Activated naive CD8-positive, alpha-beta T cell treated with anti-CD3 and anti-CD28 coated beads, Interleukin-2, amount 10 ng/mL, durations not matched to agents 7 days and 5 days (primary cell): Measurements from ENCODE around the gene KDM4C. TPM values are rescaled to one million over a fixed set of nuclear protein-coding genes. Genes with fewer than 3 reads are reported as not detected.

Experiments used
- ATAC-seq: fragments of 150-1000 bp; cut with Tn5 transposase; one replicate; pipeline ENCODE4 v1.10.0; 2021; ENCODE audit warnings: low read depth, moderate library complexity
- POLR2A ChIA-PET: fragments of 350-600 bp; sonication (Branson Sonifier 250); formaldehyde crosslinking; loops from one replicate; lab custom pipeline; 2021; ENCODE audit warnings: antibody characterized with exemption; lab: Charles Lee
- DNase-seq: peaks from one replicate; pipeline ENCODE4 v3.0.0; 2021
- H3K27ac Mint-ChIP-seq: one replicate; pipeline ENCODE4 v1.8.0; 2022; ENCODE audit warnings: mild to moderate bottlenecking, mixed read lengths
- H3K27me3 Mint-ChIP-seq: one replicate; pipeline ENCODE4 v1.8.0; 2022; ENCODE audit warnings: mild to moderate bottlenecking, moderate library complexity, mixed read lengths
- H3K36me3 Mint-ChIP-seq: one replicate; pipeline ENCODE4 v1.8.0; 2021; ENCODE audit warnings: mild to moderate bottlenecking, mixed read lengths
- H3K4me1 Mint-ChIP-seq: one replicate; pipeline ENCODE4 v1.8.0; 2021; ENCODE audit warnings: mixed read lengths
- H3K4me3 Mint-ChIP-seq: one replicate; pipeline ENCODE4 v1.8.0; 2022; ENCODE audit warnings: mild to moderate bottlenecking, moderate library complexity, mixed read lengths
- H3K9me3 Mint-ChIP-seq: one replicate; pipeline ENCODE4 v1.8.0; 2021; ENCODE audit warnings: mixed read lengths
- total RNA-seq, 2 experiments: library from RNA; stranded (reverse); gene quantifications; one replicate each; pipeline ENCODE4 v1.2.3, GENCODE V29; 2021

The KDM4C gene
- total RNA-seq, 2 experiments from 2014 or later: 75.2 to 77.1 TPM

DNA sequence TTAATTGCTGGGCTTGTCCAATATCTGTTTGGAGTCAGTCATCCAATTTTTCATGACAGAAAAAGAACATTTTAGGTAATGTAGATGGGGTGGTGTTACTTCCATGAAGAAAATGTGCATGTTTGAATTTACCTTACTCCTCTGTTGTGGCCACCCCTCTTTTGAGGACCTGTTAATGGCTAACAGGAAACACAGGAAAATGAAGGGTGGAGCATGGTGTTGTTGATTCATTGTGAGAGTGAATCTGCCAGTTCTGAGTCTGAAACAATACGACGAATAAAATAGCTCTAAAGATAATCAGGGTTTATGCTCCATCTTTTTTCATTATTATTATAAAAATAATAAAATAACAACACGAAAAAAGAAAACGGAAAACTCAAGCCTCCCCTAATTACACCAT lies 335.3 kb downstream of the KDM4C start:
- H3K27me3 Mint-ChIP-seq: no peaks in the 10 kb centered on the region
- peaks cover 24% of the 10 kb centered on the region for H3K36me3 Mint-ChIP-seq
- H3K4me1 Mint-ChIP-seq: peaks cover 1% of the 10 kb centered on the region
- DNase-seq (no peak), ATAC-seq (no peak)
- H3K9me3 Mint-ChIP-seq: no peaks in the 10 kb centered on the region
- POLR2A ChIA-PET: no interaction called here
- H3K27ac Mint-ChIP-seq: no peak overlapping the region
- H3K4me3 Mint-ChIP-seq: no peak overlapping the region

DNA sequence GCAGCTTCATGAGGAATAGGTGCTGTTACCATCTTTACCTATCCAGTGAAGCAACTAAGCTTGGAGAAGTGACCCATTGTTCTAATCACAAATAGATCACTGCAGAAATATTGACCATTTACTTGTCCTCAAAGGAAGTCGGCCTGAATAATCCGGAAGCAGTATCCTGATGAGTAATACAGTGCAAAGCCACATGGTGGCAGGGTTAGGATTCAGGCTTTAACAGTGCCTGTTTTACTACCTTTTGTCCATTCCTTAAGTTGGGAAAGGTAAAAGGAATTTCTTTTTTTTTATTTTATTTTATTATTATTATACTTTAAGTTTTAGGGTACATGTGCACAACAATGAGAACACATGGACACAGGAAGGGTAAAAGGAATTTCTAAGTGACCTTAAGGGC lies 336.3 kb downstream of the KDM4C start:
- DNase-seq (no peak), ATAC-seq (no peak)
- POLR2A ChIA-PET: no interaction called here
- H3K36me3 Mint-ChIP-seq: peaks cover 33% of the 10 kb centered on the region
- H3K9me3 Mint-ChIP-seq: peaks cover 2% of the 10 kb centered on the region
- no peak overlapping the region for H3K27ac Mint-ChIP-seq
- no peak overlapping the region for H3K4me3 Mint-ChIP-seq
- peaks cover 1% of the 10 kb centered on the region for H3K4me1 Mint-ChIP-seq
- H3K27me3 Mint-ChIP-seq: no peaks in the 10 kb centered on the region

DNA sequence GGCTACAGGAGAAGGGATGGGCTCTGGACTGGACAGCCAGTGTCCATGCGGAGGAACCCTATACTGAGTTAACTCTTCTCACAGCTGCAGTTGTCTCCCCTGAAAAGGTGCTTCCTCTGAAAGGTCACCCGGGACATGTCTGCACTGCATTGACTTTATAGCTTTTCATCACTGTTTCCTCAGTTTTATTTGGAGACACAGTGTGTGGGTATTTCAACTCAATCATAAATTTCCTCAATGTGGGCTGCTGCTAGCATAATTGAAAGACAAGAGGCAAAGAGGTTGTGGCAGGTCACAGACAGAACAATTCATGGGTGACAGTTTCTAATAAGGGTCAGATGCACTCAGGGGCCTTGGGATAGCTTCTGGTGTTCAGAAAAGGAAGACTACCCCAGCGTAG lies 336.8 kb downstream of the KDM4C start:
- no peak for DNase-seq
- no peak overlapping the region for H3K4me3 Mint-ChIP-seq
- no peaks in the 10 kb centered on the region for H3K4me1 Mint-ChIP-seq
- POLR2A ChIA-PET: no interaction called here
- no peak for ATAC-seq
- H3K27ac Mint-ChIP-seq: no peak overlapping the region
- peaks cover 2% of the 10 kb centered on the region for H3K9me3 Mint-ChIP-seq
- H3K36me3 Mint-ChIP-seq: peaks cover 36% of the 10 kb centered on the region
- no peaks in the 10 kb centered on the region for H3K27me3 Mint-ChIP-seq

DNA sequence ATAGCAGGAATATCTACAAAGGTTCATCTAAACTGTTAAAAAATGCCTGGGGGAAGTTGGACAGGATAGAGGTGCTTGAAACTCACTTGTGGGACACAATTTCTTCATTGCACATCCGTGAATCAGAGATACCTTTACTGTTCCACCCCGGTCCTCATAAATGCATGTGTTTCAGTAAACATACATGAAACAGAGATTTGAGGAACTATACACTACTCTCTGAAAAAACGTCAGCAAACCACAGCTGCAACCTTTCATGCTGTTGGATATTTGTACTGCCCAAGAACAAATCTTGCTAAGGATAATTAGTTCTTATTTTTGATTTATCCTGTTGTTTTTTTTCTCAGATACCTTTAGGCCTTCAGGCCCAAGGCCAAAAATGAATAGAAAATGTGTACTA lies 337.3 kb downstream of the KDM4C start:
- H3K36me3 Mint-ChIP-seq: peaks cover 37% of the 10 kb centered on the region
- POLR2A ChIA-PET: no interaction called here
- no peaks in the 10 kb centered on the region for H3K4me1 Mint-ChIP-seq
- ATAC-seq (no peak), DNase-seq (no peak)
- no peak overlapping the region for H3K4me3 Mint-ChIP-seq
- no peak overlapping the region for H3K27ac Mint-ChIP-seq
- no peaks in the 10 kb centered on the region for H3K27me3 Mint-ChIP-seq
- H3K9me3 Mint-ChIP-seq: peaks cover 2% of the 10 kb centered on the region

DNA sequence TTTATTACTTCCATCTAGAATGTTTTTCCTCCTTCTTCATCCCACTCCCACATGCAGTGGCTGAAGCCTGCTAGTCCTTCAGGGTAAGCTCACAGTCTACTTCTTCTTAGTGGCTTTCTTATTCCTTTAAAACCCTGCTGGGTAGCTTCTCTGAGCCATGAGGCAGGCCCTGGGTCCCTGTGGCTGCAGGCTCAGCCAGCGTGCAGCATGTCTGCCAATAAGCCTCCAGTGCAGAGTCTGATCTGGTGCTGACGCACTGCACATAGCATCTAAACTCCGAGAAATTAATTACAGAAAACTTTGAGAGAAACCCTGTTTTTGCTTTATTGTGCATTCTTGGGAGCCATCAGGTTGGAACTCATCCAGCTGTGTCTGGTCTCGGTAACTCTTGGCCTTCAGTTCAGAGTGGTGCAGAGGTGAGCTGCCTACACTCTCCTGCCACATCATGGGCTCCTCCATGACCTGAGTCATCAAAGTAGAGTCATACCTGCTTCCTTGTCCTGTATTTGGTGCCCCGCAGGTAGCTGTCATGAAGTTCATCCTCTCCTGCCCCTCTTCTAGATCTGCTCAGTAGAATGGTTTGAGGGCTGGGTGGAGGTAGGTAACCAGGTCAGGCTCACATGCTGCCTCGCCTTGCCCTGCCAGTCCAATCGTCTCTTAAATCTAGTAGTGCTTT lies 339.4 kb downstream of the KDM4C start:
- no peak for DNase-seq
- ATAC-seq: no peak
- Mint-ChIP-seq H3K9me3 (peaks cover 2% of the 10 kb centered on the region), H3K36me3 (peaks cover 41% of the 10 kb centered on the region), H3K4me3 (no peak overlapping the region), H3K4me1 (no peaks in the 10 kb centered on the region), H3K27ac (no peak overlapping the region), H3K27me3 (no peaks in the 10 kb centered on the region)
- POLR2A ChIA-PET: no interaction called here

DNA sequence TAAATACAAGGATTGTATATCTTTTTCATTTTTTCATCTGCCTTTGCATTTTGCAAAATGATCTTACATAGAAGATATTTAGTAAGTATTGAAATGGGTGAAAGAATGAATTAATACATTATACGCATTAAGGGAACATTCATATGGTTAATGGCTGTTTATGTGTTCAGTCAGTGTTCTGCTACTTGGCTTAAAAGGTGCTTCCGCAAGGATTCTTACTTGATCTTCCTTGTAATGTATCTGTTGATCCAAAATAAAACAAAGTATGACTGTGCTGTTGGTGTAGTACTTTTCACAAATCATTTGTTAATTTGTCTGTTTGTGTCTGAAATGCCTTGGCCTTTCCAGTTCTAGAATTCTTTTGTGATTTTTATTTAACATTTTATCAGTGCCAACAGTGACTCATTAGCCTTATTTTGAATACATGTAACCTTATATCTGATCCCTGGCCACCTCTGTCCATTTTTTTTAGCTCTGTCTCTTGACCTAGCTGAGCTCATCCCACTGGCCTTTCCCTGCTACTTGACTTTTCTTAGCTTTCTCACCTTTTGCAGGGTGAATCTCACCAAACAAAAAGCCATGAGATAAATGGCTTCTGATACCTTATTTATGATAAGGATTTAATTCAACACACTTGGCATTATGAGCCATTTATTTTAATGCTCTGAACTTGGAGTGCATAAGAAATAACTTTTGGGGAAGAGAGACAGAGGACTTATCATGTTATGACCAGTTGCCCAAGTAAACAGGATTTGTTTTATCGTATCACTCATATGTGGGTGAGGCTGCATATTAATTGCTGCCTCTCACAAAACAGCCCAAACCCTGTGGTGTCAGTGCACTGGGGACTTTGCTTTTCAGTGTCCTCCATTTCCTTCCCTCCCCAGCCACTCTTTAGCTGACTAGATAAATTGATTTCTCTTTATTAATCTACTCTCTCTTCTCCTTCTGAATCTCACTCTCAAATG lies 340.3 kb downstream of the KDM4C start:
- DNase-seq: no peak
- Mint-ChIP-seq H3K27me3 (no peaks in the 10 kb centered on the region), H3K27ac (no peak overlapping the region), H3K4me1 (no peaks in the 10 kb centered on the region), H3K4me3 (no peak overlapping the region), H3K9me3 (peaks cover 2% of the 10 kb centered on the region), H3K36me3 (peaks cover 48% of the 10 kb centered on the region)
- POLR2A ChIA-PET: no interaction called here
- no peak for ATAC-seq

DNA sequence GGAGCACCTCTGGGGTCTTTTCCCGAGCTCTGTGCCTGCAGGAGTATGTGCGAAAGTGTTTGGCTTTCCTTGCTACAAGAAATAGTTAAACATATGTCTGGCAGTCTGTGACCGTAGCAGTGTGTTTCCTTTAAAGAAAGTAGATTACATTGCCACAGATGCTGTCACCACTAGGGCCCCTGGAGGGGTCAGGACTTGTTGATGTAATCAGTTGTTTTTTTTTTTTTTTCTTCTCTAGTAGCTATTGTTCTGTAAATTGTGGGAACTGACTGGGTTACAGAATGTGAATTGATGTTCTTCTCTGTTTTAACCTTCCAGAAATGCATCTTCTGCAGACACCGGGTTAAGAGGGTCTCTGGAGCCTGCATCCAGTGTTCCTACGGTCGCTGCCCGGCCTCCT lies 345.6 kb downstream of the KDM4C start:
- DNase-seq (no peak), ATAC-seq (no peak)
- no peak overlapping the region for H3K27ac Mint-ChIP-seq
- no peak overlapping the region for H3K4me3 Mint-ChIP-seq
- POLR2A ChIA-PET: no interaction called here
- peaks cover 2% of the 10 kb centered on the region for H3K9me3 Mint-ChIP-seq
- peaks cover 59% of the 10 kb centered on the region for H3K36me3 Mint-ChIP-seq
- no peaks in the 10 kb centered on the region for H3K4me1 Mint-ChIP-seq
- H3K27me3 Mint-ChIP-seq: no peaks in the 10 kb centered on the region

DNA sequence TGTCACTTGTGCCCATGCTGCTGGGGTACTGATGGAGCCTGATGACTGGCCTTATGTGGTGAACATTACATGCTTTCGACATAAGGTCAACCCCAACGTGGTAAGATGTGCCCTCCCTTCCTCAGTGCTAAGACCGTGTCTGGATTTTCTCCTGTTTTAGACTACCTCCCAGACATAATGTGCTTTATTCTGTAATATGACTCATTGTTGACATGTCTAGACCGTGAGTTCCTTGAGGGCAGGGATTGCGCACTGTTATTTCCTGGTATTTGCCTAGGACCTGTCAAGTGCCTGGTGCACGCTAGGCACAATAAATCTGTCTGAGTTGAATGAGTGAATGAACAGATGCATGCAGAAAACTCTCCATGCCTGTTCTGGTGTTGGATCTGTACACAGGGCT lies 346.0 kb downstream of the KDM4C start:
- Mint-ChIP-seq H3K4me1 (no peaks in the 10 kb centered on the region), H3K9me3 (no peaks in the 10 kb centered on the region), H3K36me3 (peaks cover 56% of the 10 kb centered on the region), H3K27me3 (no peaks in the 10 kb centered on the region), H3K4me3 (no peak overlapping the region), H3K27ac (no peak overlapping the region)
- no peak for DNase-seq
- POLR2A ChIA-PET: no interaction called here
- no peak for ATAC-seq

DNA sequence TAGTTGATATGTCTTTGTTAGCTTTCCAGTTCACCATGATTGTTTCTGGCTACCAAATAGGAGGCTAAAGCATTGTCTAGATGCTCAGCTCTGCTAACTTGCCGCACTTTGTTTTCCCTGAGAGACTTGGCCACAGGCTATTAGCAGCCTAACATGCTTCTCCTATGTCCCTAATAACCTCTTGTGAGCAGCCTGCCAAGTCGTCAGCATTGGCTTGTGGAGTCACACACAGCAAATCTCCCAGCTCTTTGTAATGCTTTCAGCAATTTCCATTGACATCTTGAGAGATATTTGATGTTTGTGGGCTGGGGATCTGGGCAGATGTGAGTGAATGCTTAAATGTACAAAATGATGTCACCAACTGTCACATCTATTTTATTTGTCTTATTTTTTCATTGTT lies 346.9 kb downstream of the KDM4C start:
- no peaks in the 10 kb centered on the region for H3K27me3 Mint-ChIP-seq
- ATAC-seq: no peak
- no peak overlapping the region for H3K27ac Mint-ChIP-seq
- H3K9me3 Mint-ChIP-seq: no peaks in the 10 kb centered on the region
- H3K4me3 Mint-ChIP-seq: no peak overlapping the region
- H3K4me1 Mint-ChIP-seq: no peaks in the 10 kb centered on the region
- DNase-seq: no peak
- POLR2A ChIA-PET: interaction anchor here (0.6 kb wide), 1 partner anchor 19 kb away, joined by 3 read pairs; no protein-coding TSS in a partner anchor
- H3K36me3 Mint-ChIP-seq: peaks cover 51% of the 10 kb centered on the region

DNA sequence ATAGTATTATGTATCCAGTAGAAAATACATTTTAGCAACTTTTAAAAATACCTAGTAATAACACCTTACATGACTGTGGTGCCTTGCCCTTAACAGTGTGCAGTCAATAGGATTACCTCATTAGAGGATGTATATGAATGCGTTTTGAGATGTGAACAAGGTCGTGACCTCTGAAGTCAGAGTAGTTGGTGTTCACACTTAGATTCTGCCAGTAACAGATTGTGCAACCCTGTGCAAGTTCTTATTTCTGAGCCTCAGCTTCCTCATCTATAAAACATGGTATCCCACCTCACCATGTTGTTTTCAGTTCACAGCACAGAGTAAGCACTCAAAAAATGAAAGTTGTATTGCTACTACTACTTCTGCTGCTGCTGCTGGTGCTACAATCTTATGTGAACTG lies 347.3 kb downstream of the KDM4C start:
- Mint-ChIP-seq H3K27ac (no peak overlapping the region), H3K4me3 (no peak overlapping the region), H3K9me3 (peaks cover 1% of the 10 kb centered on the region), H3K27me3 (no peaks in the 10 kb centered on the region), H3K4me1 (no peaks in the 10 kb centered on the region), H3K36me3 (peaks cover 56% of the 10 kb centered on the region)
- POLR2A ChIA-PET: no interaction called here
- ATAC-seq (no peak), DNase-seq (no peak)

DNA sequence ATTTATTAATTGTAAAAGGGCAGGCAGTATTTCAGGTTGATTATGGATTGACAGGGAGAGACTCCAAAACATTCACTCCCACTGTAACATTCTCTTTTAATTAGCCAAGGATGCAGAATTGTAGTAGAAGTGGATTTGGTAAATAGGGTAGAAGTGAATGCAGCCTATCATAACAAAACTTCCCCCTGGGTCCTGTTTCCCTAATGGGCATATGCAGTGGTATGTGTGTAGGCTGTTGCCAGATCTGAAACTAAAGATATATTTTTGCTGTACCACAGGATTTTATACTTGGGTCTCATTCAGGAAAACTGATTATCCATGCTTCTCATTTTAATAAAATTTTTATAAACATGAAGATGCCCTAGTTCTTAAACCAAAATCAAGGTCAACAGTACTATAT lies 351.2 kb downstream of the KDM4C start:
- ATAC-seq: no peak
- Mint-ChIP-seq H3K9me3 (peaks cover 1% of the 10 kb centered on the region), H3K36me3 (peaks cover 48% of the 10 kb centered on the region), H3K27me3 (no peaks in the 10 kb centered on the region), H3K4me3 (no peak overlapping the region), H3K27ac (no peak overlapping the region), H3K4me1 (peaks cover 2% of the 10 kb centered on the region)
- DNase-seq: no peak
- POLR2A ChIA-PET: no interaction called here

DNA sequence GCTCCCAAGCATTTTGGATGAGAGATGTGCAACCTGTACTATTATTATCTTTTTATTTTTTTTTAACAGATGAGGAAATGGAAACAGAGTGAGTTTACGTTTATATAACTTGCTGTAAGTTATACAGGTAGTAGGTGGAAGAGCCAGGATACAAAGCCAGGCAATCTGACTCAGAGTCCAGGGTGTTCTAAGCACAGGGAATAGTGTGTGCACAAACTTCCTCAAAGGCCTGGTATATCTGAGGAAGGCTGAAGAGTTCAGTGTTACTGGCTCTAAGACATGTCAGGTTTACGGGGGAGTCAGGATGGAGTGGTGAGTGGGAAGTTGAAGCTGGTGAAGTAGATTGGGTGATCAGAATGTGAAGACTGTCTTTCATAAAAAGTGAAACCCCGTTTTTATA lies 353.6 kb downstream of the KDM4C start:
- H3K9me3 Mint-ChIP-seq: peaks cover 1% of the 10 kb centered on the region
- H3K27ac Mint-ChIP-seq: no peak overlapping the region
- peaks cover 38% of the 10 kb centered on the region for H3K36me3 Mint-ChIP-seq
- DNase-seq (no peak), ATAC-seq (no peak)
- POLR2A ChIA-PET: no interaction called here
- H3K4me3 Mint-ChIP-seq: no peak overlapping the region
- H3K4me1 Mint-ChIP-seq: peaks cover 2% of the 10 kb centered on the region
- no peaks in the 10 kb centered on the region for H3K27me3 Mint-ChIP-seq

DNA sequence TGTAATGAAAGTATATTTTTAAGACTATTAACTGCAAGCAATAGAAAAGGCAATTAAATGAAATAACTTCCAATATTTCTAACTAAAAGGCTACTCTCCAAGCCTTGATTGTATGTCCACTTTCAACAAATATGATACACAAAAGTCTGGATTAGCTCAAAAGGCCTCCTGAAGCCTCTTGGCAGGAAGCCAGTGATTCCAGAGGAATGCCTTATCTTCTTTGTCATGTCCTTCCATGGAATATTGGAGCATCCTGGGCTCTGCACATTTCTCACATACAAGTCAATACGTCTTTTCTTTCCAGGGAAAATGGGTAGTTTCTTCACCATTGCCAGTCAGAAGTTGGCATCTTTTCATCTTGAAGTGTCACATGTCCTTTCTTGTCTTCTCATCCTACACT lies 357.8 kb downstream of the KDM4C start:
- no peak overlapping the region for H3K27ac Mint-ChIP-seq
- ATAC-seq (no peak), DNase-seq (no peak)
- no peak overlapping the region for H3K4me3 Mint-ChIP-seq
- no peaks in the 10 kb centered on the region for H3K27me3 Mint-ChIP-seq
- peaks cover 2% of the 10 kb centered on the region for H3K4me1 Mint-ChIP-seq
- H3K9me3 Mint-ChIP-seq: no peaks in the 10 kb centered on the region
- peaks cover 23% of the 10 kb centered on the region for H3K36me3 Mint-ChIP-seq
- POLR2A ChIA-PET: no interaction called here
